Suppressor macrophage treated with lipopolysaccharide for 1 hour (primary cell): ENCODE data around the gene ETV5.

Experiments used
- DNase-seq, 3 donors: peaks; one replicate each; pipeline ENCODE4 v3.0.0-alpha.2; 2020 to 2022

The ETV5 gene

GRCh38 chr3:186094696-186095425, 14.0 kb downstream of the ETV5 start:
- DNase-seq = peak; percentile 67 to 81 (median 68)

DNA sequence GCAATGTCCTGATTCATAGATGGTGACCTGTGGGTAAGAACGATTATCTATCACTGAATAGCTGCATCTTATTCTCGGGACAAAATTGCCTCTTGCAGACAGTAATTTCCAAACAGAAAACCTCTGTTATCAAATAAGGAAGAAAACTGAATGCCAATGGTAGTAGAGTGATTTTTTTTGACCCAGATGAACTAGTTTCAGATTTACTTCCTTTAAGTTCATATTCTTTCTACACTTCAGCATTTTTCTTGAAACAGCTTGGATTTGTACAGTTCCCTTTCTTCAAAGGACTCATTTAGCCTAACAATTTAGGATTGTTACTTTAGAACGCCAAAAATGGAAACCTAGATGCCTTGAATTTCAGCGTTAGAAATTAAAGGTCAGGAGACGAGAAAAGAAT, 14.6 kb downstream of the ETV5 start:
- DNase-seq = peak; percentile 24 to 84 (median 62)

DNA sequence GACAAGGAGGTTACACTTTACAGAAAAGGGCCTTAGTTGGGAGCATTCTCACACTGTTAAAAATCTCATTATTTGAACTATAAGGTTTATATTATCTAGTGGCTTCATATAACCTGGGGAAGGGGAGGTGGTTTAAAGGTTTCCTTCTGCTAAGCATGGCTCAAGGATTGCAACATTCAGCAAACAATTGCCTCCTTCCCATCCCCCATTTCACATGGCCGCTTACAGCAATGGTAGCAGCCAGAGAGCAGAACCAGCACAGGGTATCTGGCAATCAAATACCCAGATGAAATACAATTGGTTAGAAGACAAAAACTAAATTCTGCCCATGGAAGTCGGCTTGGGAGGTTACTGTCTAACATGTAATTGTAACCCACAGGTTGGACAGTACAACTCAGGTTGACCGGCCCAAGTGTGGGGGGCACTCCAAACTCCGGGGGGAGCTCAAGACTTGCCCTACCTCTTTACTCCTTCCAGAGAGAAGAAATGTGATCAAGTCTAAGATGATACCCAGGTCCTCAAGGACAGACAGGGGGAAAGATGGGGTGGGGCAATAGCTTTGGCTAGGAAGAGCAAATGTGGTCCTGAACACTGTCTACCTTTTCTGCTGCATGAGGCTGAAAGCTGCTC, 15.5 kb downstream of the ETV5 start:
- DNase-seq = no peak

- DNase-seq = no peak
Observed at GRCh38 chr3:186092360-186093070, 16.4 kb downstream of the ETV5 start.

- DNase-seq = no peak
Observed at GRCh38 chr3:186090901-186091300, 18.0 kb downstream of the ETV5 start.

DNA sequence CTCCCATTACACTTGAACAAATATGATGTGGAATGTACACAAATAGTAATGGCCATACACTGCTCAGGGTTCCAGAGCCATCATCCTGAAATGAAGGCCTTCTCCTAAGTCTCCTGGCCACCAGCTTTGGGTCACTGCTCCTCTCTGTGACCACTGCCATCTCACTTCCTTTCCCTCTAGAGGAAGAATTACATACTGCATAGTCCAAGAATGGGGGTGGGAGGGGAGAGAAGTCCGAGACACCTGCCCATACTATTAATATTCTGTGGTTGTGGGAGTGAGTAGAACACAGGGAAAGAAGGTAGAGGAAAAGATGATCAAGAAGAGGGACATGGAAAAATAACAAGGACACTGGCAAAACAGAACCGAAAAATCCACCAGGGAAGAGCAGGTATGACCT, 20.6 kb downstream of the ETV5 start:
- no peak for DNase-seq

DNA sequence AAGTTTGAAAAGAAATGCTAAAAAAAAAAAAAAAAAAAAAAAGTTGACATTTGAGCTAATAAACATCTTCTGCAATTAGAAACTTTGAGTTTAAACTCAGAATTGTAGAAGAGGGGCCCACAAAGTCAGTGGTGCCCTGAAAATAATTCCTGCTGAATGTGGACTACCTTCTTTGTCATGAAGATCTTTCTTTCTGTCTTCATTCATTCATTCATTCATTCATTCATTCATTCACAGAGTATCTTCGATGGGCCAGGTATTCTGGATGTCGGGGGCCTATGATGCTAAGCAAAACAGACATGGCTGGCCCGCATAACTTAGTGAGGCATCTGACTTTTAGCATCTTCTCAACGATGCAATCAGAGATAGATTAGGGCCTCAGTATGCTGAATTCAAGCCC, 24.6 kb downstream of the ETV5 start:
- no peak for DNase-seq

DNA sequence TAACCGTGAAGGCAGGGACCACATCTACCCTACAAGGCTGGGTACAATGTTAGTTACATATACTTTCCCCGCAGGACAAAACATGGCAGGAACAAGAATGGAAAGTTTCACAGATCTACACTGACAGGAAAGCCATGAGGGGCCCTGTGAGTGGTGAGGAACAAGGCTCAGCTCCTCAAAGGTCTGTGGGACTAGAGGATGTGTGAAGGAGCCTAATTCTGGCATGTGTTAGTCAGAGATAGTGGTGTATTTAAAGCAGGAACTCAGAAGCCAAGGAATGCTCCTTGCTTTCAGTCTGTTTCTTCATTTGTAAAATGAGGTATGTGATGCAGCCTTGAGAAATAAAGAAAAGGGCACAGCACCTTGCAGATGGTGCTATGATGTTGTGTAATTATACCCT, 25.1 kb downstream of the ETV5 start:
- no peak for DNase-seq

GRCh38 chr3:186082150-186082549, 26.7 kb downstream of the ETV5 start:
- no peak for DNase-seq

GRCh38 chr3:186081678-186082077, 27.2 kb downstream of the ETV5 start:
- DNase-seq = no peak

- no peak for DNase-seq
Observed at GRCh38 chr3:186080849-186081438, 27.9 kb downstream of the ETV5 start.

- no peak for DNase-seq
Observed at GRCh38 chr3:186079925-186080324, 29.0 kb downstream of the ETV5 start.

GRCh38 chr3:186077466-186077865, 31.4 kb downstream of the ETV5 start:
- no peak for DNase-seq

GRCh38 chr3:186075931-186076567, 32.8 kb downstream of the ETV5 start:
- DNase-seq = no peak

GRCh38 chr3:186075489-186075888, 33.4 kb downstream of the ETV5 start:
- no peak for DNase-seq

GRCh38 chr3:186073641-186074040, 35.2 kb downstream of the ETV5 start:
- no peak for DNase-seq

- DNase-seq = no peak
Observed at GRCh38 chr3:186070996-186071395, 37.9 kb downstream of the ETV5 start.

- no peak for DNase-seq
Observed at GRCh38 chr3:186070550-186070949, 38.3 kb downstream of the ETV5 start.

GRCh38 chr3:186070133-186070532, 38.8 kb downstream of the ETV5 start:
- DNase-seq = no peak

DNA sequence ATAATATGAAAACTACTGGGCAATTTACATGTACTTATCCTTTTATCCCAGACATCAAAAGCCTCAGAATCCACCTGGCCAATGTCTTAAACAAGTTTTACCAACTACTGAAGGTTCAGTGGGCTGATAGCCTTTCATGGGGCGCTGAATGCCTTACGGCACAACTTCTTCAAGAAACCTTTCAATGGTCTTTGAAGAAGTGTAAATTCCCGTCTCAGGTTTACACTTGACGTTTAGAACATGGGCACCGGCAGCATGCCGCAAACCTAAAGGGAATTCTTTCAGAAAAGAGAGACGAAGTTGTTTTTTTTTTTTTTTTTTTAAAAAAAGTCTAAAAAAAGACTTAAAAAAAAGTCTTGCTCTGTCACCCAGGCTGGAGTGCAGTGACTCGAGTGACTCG, 39.7 kb downstream of the ETV5 start:
- no peak for DNase-seq

GRCh38 chr3:186068243-186068552, 40.7 kb downstream of the ETV5 start:
- DNase-seq = no peak

DNA sequence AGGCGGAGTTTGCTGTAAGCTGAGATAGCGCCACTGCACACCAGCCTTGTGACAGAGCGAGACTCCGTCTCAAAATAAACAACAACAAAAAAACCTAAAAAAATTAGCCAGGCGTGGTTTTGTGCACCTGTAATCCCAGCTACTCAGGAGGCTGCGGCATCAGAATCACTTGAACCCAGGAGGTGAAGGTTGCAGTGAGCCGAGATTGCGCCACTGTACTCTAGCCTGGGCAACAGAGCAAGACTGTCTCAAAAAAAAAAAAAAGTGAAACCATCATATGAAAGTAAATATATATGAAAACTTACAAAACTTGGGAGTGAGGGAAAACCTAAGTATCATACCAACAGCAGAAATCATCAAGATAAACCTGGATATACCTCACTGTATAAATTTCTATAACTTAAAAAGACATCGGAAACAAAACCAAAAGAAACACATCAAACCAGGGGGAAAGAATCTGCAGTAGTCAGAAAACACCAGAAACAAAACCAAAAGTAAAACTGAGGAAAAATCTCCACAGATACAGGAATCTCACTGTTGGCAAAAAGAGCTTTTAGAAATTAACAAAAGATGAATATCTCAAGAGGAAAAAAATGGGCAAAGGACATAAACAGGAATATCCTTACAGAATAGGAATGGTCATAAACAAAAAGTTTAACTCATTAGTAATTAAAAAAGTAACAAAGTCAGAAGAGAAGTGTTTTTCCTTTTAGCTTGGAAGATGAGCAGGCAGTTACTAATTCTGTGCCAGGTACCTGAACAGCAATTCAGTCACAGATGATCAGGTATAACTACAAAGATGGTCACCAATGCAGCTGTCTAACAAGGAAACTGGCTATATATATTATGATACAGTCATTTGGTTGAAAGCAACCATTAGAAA, 41.3 kb downstream of the ETV5 start:
- DNase-seq = peak in 2 of 3 donors; percentile 7
